GM12892 (cell line): ENCODE data around the gene NEMF.

Experiments used
- POLR2A ChIP-seq: IDR thresholded peaks from 2 replicates; pipeline ENCODE4 v1.6.1; 2011; ENCODE audit warnings: low read depth, low read length, control low read depth
- TAF1 ChIP-seq: IDR thresholded peaks from 2 replicates; pipeline ENCODE4 v1.6.1; 2011; ENCODE audit warnings: low read depth, mild to moderate bottlenecking, control low read depth, low read length, borderline replicate concordance

DNA sequence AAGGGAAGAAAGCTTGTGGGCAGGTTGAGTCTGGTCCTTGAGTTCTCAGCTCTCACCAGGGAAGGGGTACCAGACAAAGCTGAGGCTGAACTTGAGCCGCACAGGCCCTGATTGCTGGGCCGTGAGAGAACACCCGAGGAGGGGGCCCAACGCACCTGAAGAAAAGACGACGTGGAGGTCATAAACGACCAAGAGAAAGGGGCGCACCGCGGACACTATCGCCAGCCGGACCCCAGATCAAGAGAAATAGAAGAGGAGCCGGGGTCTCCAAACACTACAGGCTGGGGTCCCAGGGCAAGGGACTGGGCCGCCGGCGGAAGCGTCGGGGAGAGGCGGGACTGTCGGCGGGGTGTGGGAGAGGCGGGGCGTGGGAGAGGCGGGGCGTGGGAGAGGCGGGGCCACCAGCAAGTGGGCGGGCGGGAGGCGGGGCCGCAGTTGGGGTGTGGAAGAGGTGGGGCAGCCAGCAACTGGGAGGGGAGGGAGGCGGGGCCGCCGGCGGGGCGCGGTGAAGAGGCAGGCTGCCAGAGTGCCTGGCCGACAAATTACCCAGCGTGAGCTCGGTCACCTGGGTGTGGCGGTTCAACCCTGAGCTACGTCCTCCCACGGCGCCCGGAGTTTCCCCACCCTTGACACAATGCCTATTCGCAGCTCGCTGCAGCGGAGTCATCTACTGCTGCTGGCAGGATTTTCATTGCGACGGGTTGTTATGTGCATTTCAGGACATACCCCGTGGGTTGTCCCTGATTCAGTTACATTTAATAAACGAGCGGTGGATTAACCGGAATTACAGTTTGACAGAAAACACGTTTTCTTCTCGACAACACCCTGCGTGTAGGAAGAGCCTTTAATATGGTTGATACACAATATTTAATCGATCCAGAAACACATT, 15.5 kb upstream of the NEMF start:
- TF ChIP-seq TAF1 (peak; percentile 88), POLR2A (peak; percentile 88)
